Smooth muscle cell (in vitro differentiated cells): ENCODE data around the gene SFN. TPM values are rescaled to one million over a fixed set of nuclear protein-coding genes. Genes with fewer than 3 reads are reported as not detected.

Experiments
- DNase-seq: peaks from one replicate; lab custom pipeline; 2025; ENCODE audit not compliant: unreplicated experiment; lab: John Stamatoyannopoulos, UW
- H2AFZ ChIP-seq: fragments of 200-600 bp; sonication (generic); 2 replicates; pipeline ENCODE4 v1.6.0; 2016; ENCODE audit warnings: antibody characterized with exemption, low read depth, mild to moderate bottlenecking
- H3F3A ChIP-seq: fragments of 200-600 bp; sonication (generic); 2 replicates; pipeline ENCODE4 v1.6.0; 2017; ENCODE audit warnings: antibody characterized with exemption, low read depth
- H3K27ac ChIP-seq: fragments of 200-600 bp; sonication (generic); 2 replicates; pipeline ENCODE4 v1.5.1; 2016; ENCODE audit warnings: low read depth, mild to moderate bottlenecking
- H3K27me3 ChIP-seq: fragments of 200-600 bp; sonication (generic); 2 replicates; pipeline ENCODE4 v1.6.1; 2016; ENCODE audit warnings: low read depth, mild to moderate bottlenecking
- H3K36me3 ChIP-seq: fragments of 200-600 bp; sonication (generic); 2 replicates; pipeline ENCODE4 v1.5.1; 2016; ENCODE audit warnings: low read depth
- H3K4me1 ChIP-seq: fragments of 200-600 bp; sonication (generic); 2 replicates; pipeline ENCODE4 v1.5.1; 2016; ENCODE audit warnings: low read depth
- H3K4me2 ChIP-seq: fragments of 200-600 bp; sonication (generic); 2 replicates; pipeline ENCODE4 v1.6.0; 2016; ENCODE audit warnings: mild to moderate bottlenecking
- H3K4me3 ChIP-seq: fragments of 200-600 bp; sonication (generic); 2 replicates; pipeline ENCODE4 v1.5.1; 2016; ENCODE audit warnings: mild to moderate bottlenecking
- H3K79me2 ChIP-seq: fragments of 200-600 bp; sonication (generic); 2 replicates; pipeline ENCODE4 v1.6.0; 2016; ENCODE audit warnings: low read depth, mild to moderate bottlenecking
- H3K9ac ChIP-seq: fragments of 200-600 bp; sonication (generic); 2 replicates; pipeline ENCODE4 v1.6.0; 2016; ENCODE audit warnings: low read depth
- H3K9me3 ChIP-seq: fragments of 200-600 bp; sonication (generic); replicated peaks from 2 replicates; pipeline ENCODE4 v1.5.1; 2016; ENCODE audit warnings: low read depth
- H4K20me1 ChIP-seq: fragments of 200-600 bp; sonication (generic); 2 replicates; pipeline ENCODE4 v1.6.0; 2016; ENCODE audit warnings: low read depth
- CTCF ChIP-seq: fragments of 200-600 bp; sonication (generic); IDR thresholded peaks from 2 replicates; pipeline ENCODE4 v1.5.1; 2017; ENCODE audit warnings: borderline replicate concordance, mild to moderate bottlenecking, antibody characterized with exemption; ENCODE audit not compliant: insufficient read depth, poor library complexity, severe bottlenecking
- WGBS: methylation state at CpG from one replicate; pipeline ENCODE4 v1.1.7; 2016; ENCODE audit warnings: low lambda C conversion rate; 5-methylcytosine and 5-hydroxymethylcytosine counted together
- polyA plus RNA-seq: library from polyadenylated mRNA; unstranded; fragments of >200 nt; fragmentation: Nextera tagmentation; extraction: Ambion mirVana; gene quantifications from 2 replicates; pipeline ENCODE4 v1.2.1, GENCODE V29; 2016
- total RNA-seq: library from RNA; depleted of rRNA; stranded (reverse); fragments of >200 nt; gene quantifications from 2 replicates; pipeline ENCODE4 v1.2.3, GENCODE V29; 2014

The SFN gene
- total and polyA plus RNA-seq, 2 experiments from 2014 or later = 110 to 112 TPM

GRCh38 chr1:26829184-26829911, 33.6 kb upstream of the SFN start:
- Histone ChIP-seq H3K27ac (no peak overlapping the region), H3K27me3 (no peaks in the 10 kb centered on the region), H3F3A (no peaks in the 10 kb centered on the region), H4K20me1 (peaks cover 51% of the 10 kb centered on the region), H2AFZ (no peak overlapping the region), H3K36me3 (no peaks in the 10 kb centered on the region), H3K9ac (no peak overlapping the region), H3K4me1 (peaks cover 21% of the 10 kb centered on the region), H3K4me2 (no peak overlapping the region), H3K9me3 (no peaks in the 10 kb centered on the region), H3K79me2 (peaks cover 40% of the 10 kb centered on the region), H3K4me3 (no peak overlapping the region)
- DNase-seq = no peak
- TF ChIP-seq CTCF = no peak
- 95% methylated on average over 6 of the region's 6 CpGs for WGBS

GRCh38 chr1:26831059-26831458, 31.9 kb upstream of the SFN start:
- TF ChIP-seq CTCF = no peak
- H3F3A ChIP-seq = no peaks in the 10 kb centered on the region
- H3K27me3 ChIP-seq = no peaks in the 10 kb centered on the region
- H3K4me1 ChIP-seq = peaks cover 18% of the 10 kb centered on the region
- H3K9me3 ChIP-seq = no peaks in the 10 kb centered on the region
- H3K27ac ChIP-seq = no peak overlapping the region
- DNase-seq = no peak
- H2AFZ ChIP-seq = no peak overlapping the region
- no peak overlapping the region for H3K9ac ChIP-seq
- peaks cover 39% of the 10 kb centered on the region for H3K79me2 ChIP-seq
- H4K20me1 ChIP-seq = peaks cover 51% of the 10 kb centered on the region
- no peaks in the 10 kb centered on the region for H3K36me3 ChIP-seq
- no peak overlapping the region for H3K4me2 ChIP-seq
- 100% methylated on average over 3 of the region's 3 CpGs for WGBS
- no peak overlapping the region for H3K4me3 ChIP-seq

GRCh38 chr1:26831546-26832248, 31.3 kb upstream of the SFN start:
- Histone ChIP-seq H3K4me1 (peaks cover 16% of the 10 kb centered on the region), H3K4me3 (no peak overlapping the region), H3K9ac (no peak overlapping the region), H3F3A (no peaks in the 10 kb centered on the region), H4K20me1 (peaks cover 51% of the 10 kb centered on the region), H3K27ac (no peak overlapping the region), H3K27me3 (no peaks in the 10 kb centered on the region), H2AFZ (no peak overlapping the region), H3K79me2 (peaks cover 37% of the 10 kb centered on the region), H3K4me2 (no peak overlapping the region), H3K9me3 (no peaks in the 10 kb centered on the region), H3K36me3 (no peaks in the 10 kb centered on the region)
- WGBS = 66% methylated on average over 3 of the region's 3 CpGs
- no peak for DNase-seq
- no peak for TF ChIP-seq CTCF
